Measurements from ENCODE around the gene SLC10A7. TPM values are rescaled to one million over a fixed set of nuclear protein-coding genes. Genes with fewer than 3 reads are reported as not detected.

The SLC10A7 gene
- total and polyA plus RNA-seq, 4 donors = 3.7 to 18.7 (median 7.6) TPM

DNA sequence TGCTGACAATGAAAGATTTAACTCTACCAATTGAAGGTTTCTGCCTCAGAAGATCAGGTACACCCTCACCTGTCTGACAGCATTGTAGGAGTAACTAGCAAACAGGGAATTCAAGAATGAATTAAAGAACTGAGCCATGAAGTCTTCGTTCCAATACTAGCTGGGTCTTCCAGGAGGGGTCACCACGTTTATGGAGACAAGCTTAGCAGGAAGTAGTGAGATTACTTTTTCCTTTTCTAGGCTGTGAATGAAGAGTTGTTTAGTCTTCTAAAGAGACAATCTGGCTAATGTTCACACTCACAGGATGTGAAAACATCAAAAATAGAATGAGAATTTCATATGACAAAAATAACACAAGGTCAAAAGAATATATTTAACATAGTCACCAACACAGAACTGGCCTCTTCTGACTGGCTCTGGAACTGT is 252.5 kb downstream of the SLC10A7 start:
- H3K27ac ChIP-seq (ENCODE audit: low read depth in 1 of 2, low read length in 2 of 2) = no peak overlapping the region
- H3K4me1 ChIP-seq (ENCODE audit: control insufficient read depth in 4 of 4, insufficient read depth in 4 of 4, low read length in 3 of 4) = no peaks in the 10 kb centered on the region
- no peak overlapping the region for H3K9ac ChIP-seq (ENCODE audit: low read depth in 1 of 2, low read length in 2 of 2)
- no peaks in the 10 kb centered on the region for H3K27me3 ChIP-seq (ENCODE audit: control insufficient read depth in 4 of 4, insufficient read depth in 4 of 4, low read length in 3 of 4)
- no peak for DNase-seq (ENCODE audit: low spot score)
- WGBS = 85% methylated on average over 2 of the region's 2 CpGs
- H3K36me3 ChIP-seq (ENCODE audit: control insufficient read depth in 4 of 4, insufficient read depth in 3 of 4, low read depth in 1 of 4, low read length in 3 of 4) = no peaks in the 10 kb centered on the region
- no peak overlapping the region for H3K4me3 ChIP-seq (ENCODE audit: low read depth in 1 of 3, low read length in 3 of 3)
- TF ChIP-seq HNF4A (conservative IDR thresholded peaks at IDR 0.05) = no peak
- TF ChIP-seq RXRA (IDR thresholded peaks at IDR 0.05) = no peak
- TF ChIP-seq FOXA1 (IDR thresholded peaks at IDR 0.05) = no peak
- TF ChIP-seq JUND (IDR thresholded peaks at IDR 0.05) = no peak
- TF ChIP-seq, protein P1, sequence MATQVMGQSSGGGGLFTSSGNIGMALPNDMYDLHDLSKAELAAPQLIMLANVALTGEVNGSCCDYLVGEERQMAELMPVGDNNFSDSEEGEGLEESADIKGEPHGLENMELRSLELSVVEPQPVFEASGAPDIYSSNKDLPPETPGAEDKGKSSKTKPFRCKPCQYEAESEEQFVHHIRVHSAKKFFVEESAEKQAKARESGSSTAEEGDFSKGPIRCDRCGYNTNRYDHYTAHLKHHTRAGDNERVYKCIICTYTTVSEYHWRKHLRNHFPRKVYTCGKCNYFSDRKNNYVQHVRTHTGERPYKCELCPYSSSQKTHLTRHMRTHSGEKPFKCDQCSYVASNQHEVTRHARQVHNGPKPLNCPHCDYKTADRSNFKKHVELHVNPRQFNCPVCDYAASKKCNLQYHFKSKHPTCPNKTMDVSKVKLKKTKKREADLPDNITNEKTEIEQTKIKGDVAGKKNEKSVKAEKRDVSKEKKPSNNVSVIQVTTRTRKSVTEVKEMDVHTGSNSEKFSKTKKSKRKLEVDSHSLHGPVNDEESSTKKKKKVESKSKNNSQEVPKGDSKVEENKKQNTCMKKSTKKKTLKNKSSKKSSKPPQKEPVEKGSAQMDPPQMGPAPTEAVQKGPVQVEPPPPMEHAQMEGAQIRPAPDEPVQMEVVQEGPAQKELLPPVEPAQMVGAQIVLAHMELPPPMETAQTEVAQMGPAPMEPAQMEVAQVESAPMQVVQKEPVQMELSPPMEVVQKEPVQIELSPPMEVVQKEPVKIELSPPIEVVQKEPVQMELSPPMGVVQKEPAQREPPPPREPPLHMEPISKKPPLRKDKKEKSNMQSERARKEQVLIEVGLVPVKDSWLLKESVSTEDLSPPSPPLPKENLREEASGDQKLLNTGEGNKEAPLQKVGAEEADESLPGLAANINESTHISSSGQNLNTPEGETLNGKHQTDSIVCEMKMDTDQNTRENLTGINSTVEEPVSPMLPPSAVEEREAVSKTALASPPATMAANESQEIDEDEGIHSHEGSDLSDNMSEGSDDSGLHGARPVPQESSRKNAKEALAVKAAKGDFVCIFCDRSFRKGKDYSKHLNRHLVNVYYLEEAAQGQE (IDR thresholded peaks at IDR 0.05) = no peak
- TF ChIP-seq, protein P2, sequence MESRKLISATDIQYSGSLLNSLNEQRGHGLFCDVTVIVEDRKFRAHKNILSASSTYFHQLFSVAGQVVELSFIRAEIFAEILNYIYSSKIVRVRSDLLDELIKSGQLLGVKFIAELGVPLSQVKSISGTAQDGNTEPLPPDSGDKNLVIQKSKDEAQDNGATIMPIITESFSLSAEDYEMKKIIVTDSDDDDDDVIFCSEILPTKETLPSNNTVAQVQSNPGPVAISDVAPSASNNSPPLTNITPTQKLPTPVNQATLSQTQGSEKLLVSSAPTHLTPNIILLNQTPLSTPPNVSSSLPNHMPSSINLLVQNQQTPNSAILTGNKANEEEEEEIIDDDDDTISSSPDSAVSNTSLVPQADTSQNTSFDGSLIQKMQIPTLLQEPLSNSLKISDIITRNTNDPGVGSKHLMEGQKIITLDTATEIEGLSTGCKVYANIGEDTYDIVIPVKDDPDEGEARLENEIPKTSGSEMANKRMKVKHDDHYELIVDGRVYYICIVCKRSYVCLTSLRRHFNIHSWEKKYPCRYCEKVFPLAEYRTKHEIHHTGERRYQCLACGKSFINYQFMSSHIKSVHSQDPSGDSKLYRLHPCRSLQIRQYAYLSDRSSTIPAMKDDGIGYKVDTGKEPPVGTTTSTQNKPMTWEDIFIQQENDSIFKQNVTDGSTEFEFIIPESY (IDR thresholded peaks at IDR 0.05) = no peak
- no peak for TF ChIP-seq HNF4G (IDR thresholded peaks at IDR 0.05)
- no peak for TF ChIP-seq EGR1 (IDR thresholded peaks at IDR 0.05; ENCODE audit: low read depth in 2 of 2)
- TF ChIP-seq NR2F2 (IDR thresholded peaks at IDR 0.05) = no peak
- no peaks in the 10 kb centered on the region for H3K9me3 ChIP-seq (ENCODE audit: control insufficient read depth in 4 of 4, low read length in 3 of 4)

DNA sequence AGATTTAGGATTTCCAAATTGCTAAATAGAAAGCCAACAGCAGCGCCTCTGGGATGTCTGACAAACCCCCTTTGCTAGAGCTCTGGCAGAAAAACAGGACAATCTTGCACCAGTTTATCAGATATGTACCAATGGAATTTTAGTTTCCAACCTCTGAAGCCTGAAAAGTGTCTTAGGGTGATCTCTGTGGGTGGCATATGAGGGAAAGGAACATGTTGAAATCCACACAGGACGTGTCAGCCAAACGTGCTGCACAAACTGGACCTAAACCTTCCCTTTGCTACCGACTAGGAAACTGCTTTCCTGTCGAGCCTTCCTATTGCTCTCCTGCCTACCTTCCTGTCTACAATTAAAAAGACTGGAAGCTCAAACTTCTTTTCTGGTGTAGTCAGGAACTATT is 253.9 kb downstream of the SLC10A7 start:
- Histone ChIP-seq H3K4me1 (ENCODE audit: control insufficient read depth in 4 of 4, insufficient read depth in 4 of 4, low read length in 3 of 4) (no peaks in the 10 kb centered on the region), H3K27ac (ENCODE audit: low read depth in 1 of 2, low read length in 2 of 2) (no peak overlapping the region), H3K36me3 (ENCODE audit: control insufficient read depth in 4 of 4, insufficient read depth in 3 of 4, low read depth in 1 of 4, low read length in 3 of 4) (peaks cover 0 to 1% (median 0%) of the 10 kb centered on the region in 4 donors), H3K9me3 (ENCODE audit: control insufficient read depth in 4 of 4, low read length in 3 of 4) (no peaks in the 10 kb centered on the region), H3K4me3 (ENCODE audit: low read depth in 1 of 3, low read length in 3 of 3) (no peak overlapping the region), H3K9ac (ENCODE audit: low read depth in 1 of 2, low read length in 2 of 2) (no peak overlapping the region), H3K27me3 (ENCODE audit: control insufficient read depth in 4 of 4, insufficient read depth in 4 of 4, low read length in 3 of 4) (no peaks in the 10 kb centered on the region)
- TF ChIP-seq RXRA (IDR thresholded peaks at IDR 0.05) = no peak
- TF ChIP-seq, protein P3, sequence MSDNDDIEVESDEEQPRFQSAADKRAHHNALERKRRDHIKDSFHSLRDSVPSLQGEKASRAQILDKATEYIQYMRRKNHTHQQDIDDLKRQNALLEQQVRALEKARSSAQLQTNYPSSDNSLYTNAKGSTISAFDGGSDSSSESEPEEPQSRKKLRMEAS (IDR thresholded peaks at IDR 0.05) = no peak
- TF ChIP-seq FOXA2 (IDR thresholded peaks at IDR 0.05) = no peak
- TF ChIP-seq JUND (IDR thresholded peaks at IDR 0.05) = no peak
- TF ChIP-seq, protein P2 (IDR thresholded peaks at IDR 0.05) = no peak
- TF ChIP-seq HNF4G (IDR thresholded peaks at IDR 0.05) = no peak
- no peak for TF ChIP-seq NR2F2 (IDR thresholded peaks at IDR 0.05)
- TF ChIP-seq, protein P1 (IDR thresholded peaks at IDR 0.05) = no peak
- TF ChIP-seq YY1 (IDR thresholded peaks at IDR 0.05) = no peak
- TF ChIP-seq EGR1 (IDR thresholded peaks at IDR 0.05; ENCODE audit: low read depth in 2 of 2) = no peak
- no peak for TF ChIP-seq SP1 (IDR thresholded peaks at IDR 0.05)
- TF ChIP-seq, protein P4, sequence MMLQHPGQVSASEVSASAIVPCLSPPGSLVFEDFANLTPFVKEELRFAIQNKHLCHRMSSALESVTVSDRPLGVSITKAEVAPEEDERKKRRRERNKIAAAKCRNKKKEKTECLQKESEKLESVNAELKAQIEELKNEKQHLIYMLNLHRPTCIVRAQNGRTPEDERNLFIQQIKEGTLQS (IDR thresholded peaks at IDR 0.05) = no peak
- no peak for TF ChIP-seq HNF4A (conservative IDR thresholded peaks at IDR 0.05)
- no peak for TF ChIP-seq TAF1 (conservative IDR thresholded peaks at IDR 0.05)
- no peak for DNase-seq (ENCODE audit: low spot score)
- WGBS = 79% methylated on average over 5 of the region's 5 CpGs
